IMR-90 (cell line): ENCODE data around the gene SUSD1. TPM values are rescaled to one million over a fixed set of nuclear protein-coding genes. Genes with fewer than 3 reads are reported as not detected.

ENCODE experiments used
- ATAC-seq: fragments of 200-7000 bp; cut with Tn5 transposase; 2 replicates; pipeline ENCODE4 v1.9.1; 2020; ENCODE audit warnings: low read depth, mild to moderate bottlenecking, moderate library complexity
- BruUV-seq: library from RNA; stranded (reverse); fragments of 400-500 nt; replicated peaks from 2 replicates; lab custom pipeline; 2021; lab: Mats Ljungman, UMichigan
- CTCF ChIA-PET: fragments of 300-600 bp; formaldehyde crosslinking; extraction: SDS; loops from one replicate; lab custom pipeline; 2021; ENCODE audit warnings: antibody characterized with exemption; lab: Yijun Ruan, JAX
- POLR2A ChIA-PET: fragments of 300-600 bp; sonication (Branson Sonifier 250); formaldehyde crosslinking; loops from one replicate; lab custom pipeline; 2022; ENCODE audit warnings: antibody characterized with exemption; ENCODE audit not compliant: unreplicated experiment; lab: Charles Lee
- DNase-seq: peaks from one replicate; pipeline ENCODE4 v3.0.0; 2013
- H2AFZ ChIP-seq: replicated peaks from 2 replicates; pipeline ENCODE3; 2013; ENCODE audit warnings: low read length, mild to moderate bottlenecking; ENCODE audit not compliant: poor library complexity
- H2AK5ac ChIP-seq: 2 replicates; pipeline ENCODE4 v1.6.1; 2013; ENCODE audit warnings: low read depth, low read length, inconsistent platforms
- H2AK9ac ChIP-seq: replicated peaks from 2 replicates; pipeline ENCODE3; 2013; ENCODE audit warnings: mild to moderate bottlenecking, low read depth, low read length, moderate library complexity; ENCODE audit not compliant: poor library complexity
- H2BK120ac ChIP-seq: 2 replicates; pipeline ENCODE4 v1.6.1; 2013; ENCODE audit warnings: low read depth, low read length, inconsistent platforms
- H2BK15ac ChIP-seq: 3 replicates; pipeline ENCODE4 v1.6.1; 2013; ENCODE audit warnings: low read depth, low read length, inconsistent platforms
- H2BK20ac ChIP-seq: 2 replicates; pipeline ENCODE4 v1.6.1; 2013; ENCODE audit warnings: low read depth, mild to moderate bottlenecking, inconsistent platforms, low read length, moderate library complexity
- H2BK5ac ChIP-seq: 2 replicates; pipeline ENCODE4 v1.6.1; 2013; ENCODE audit warnings: mild to moderate bottlenecking, low read depth, low read length, inconsistent platforms; ENCODE audit not compliant: poor library complexity, severe bottlenecking
- H3K14ac ChIP-seq: replicated peaks from 2 replicates; pipeline ENCODE4 v1.6.1; 2013; ENCODE audit warnings: low read depth, low read length, inconsistent platforms
- H3K18ac ChIP-seq: 2 replicates; pipeline ENCODE4 v1.6.1; 2013; ENCODE audit warnings: low read depth, low read length, control low read depth
- H3K23ac ChIP-seq: 2 replicates; pipeline ENCODE4 v1.6.1; 2013; ENCODE audit warnings: low read depth, low read length, inconsistent platforms
- H3K27ac ChIP-seq: 2 replicates; pipeline ENCODE4 v1.5.1; 2013; ENCODE audit warnings: mild to moderate bottlenecking, control low read depth, low read length; ENCODE audit not compliant: insufficient read depth
- H3K27me3 ChIP-seq: 2 replicates; pipeline ENCODE4 v1.6.1; 2013; ENCODE audit warnings: low read length; ENCODE audit not compliant: control insufficient read depth, insufficient read depth
- H3K36me3 ChIP-seq: 2 replicates; pipeline ENCODE4 v1.6.1; 2013; ENCODE audit warnings: low read length, mixed read lengths; ENCODE audit not compliant: control insufficient read depth, insufficient read depth
- H3K4ac ChIP-seq: 2 replicates; pipeline ENCODE4 v1.6.1; 2013; ENCODE audit warnings: low read depth, low read length, inconsistent platforms
- H3K4me1 ChIP-seq: 2 replicates; pipeline ENCODE4 v1.6.1; 2013; ENCODE audit warnings: low read length, mixed read lengths; ENCODE audit not compliant: control insufficient read depth, insufficient read depth
- H3K4me2 ChIP-seq: 2 replicates; pipeline ENCODE4 v1.6.1; 2013; ENCODE audit warnings: low read depth, mild to moderate bottlenecking, control low read depth, low read length, moderate library complexity
- H3K4me3 ChIP-seq: 2 replicates; pipeline ENCODE4 v1.5.1; 2013; ENCODE audit warnings: low read depth, mild to moderate bottlenecking, control low read depth, low read length, moderate library complexity; ENCODE audit not compliant: insufficient read depth
- H3K56ac ChIP-seq: 2 replicates; pipeline ENCODE4 v1.6.1; 2013; ENCODE audit warnings: low read length, inconsistent platforms; ENCODE audit not compliant: insufficient read depth; ENCODE audit errors: extremely low read depth
- H3K79me1 ChIP-seq, 2 experiments: 2 replicates each; pipeline ENCODE4 v1.6.1; 2013; ENCODE audit warnings: low read length in 2 of 2, inconsistent platforms in 1 of 2, low read depth in 1 of 2
- H3K9ac ChIP-seq: 2 replicates; pipeline ENCODE4 v1.6.1; 2013; ENCODE audit warnings: low read depth, low read length, control low read depth
- H3K9me1 ChIP-seq: 2 replicates; pipeline ENCODE4 v1.6.1; 2013; ENCODE audit warnings: low read length, inconsistent platforms; ENCODE audit not compliant: insufficient read depth
- H3K9me3 ChIP-seq: 2 replicates; pipeline ENCODE4 v1.6.1; 2013; ENCODE audit warnings: low read length; ENCODE audit not compliant: control insufficient read depth, insufficient read depth
- H4K20me1 ChIP-seq: 2 replicates; pipeline ENCODE4 v1.6.1; 2013; ENCODE audit warnings: low read length, inconsistent platforms; ENCODE audit not compliant: insufficient read depth
- H4K5ac ChIP-seq: 2 replicates; pipeline ENCODE4 v1.6.1; 2013; ENCODE audit warnings: mild to moderate bottlenecking, low read depth, low read length, control low read depth
- H4K8ac ChIP-seq, 2 experiments: 2 replicates each; pipeline ENCODE4 v1.6.1; 2013; ENCODE audit warnings: low read depth in 2 of 2, low read length in 2 of 2, control low read depth in 1 of 2, inconsistent platforms in 1 of 2
- H4K91ac ChIP-seq: 2 replicates; pipeline ENCODE4 v1.6.1; 2013; ENCODE audit warnings: low read depth, low read length, inconsistent platforms; ENCODE audit not compliant: insufficient read depth
- FOS ChIP-seq: fragments of 150-350 bp; IDR thresholded peaks from 2 replicates; pipeline ENCODE4 v1.6.1; 2016; ENCODE audit warnings: low read depth, low read length
- WGBS, 2 experiments: methylation state at CpG; one replicate each; pipeline versions ENCODE4 v1.1.5 to v1.1.7; 2013; ENCODE audit warnings: missing lambda C conversion rate in 2 of 2; ENCODE audit not compliant: insufficient read length in 1 of 2; ENCODE audit errors: extremely low coverage in 2 of 2; 5-methylcytosine and 5-hydroxymethylcytosine counted together
- dilution Hi-C: fragments of 300-500 bp; cut with HindIII; formaldehyde crosslinking; loops from one replicate; pipeline ENCODE4 v1.14.3; 2018; ENCODE audit warnings: low sequenced_read_pairs; ENCODE audit not compliant: unreplicated experiment
- in situ Hi-C: fragments of 300-500 bp; cut with MboI; formaldehyde crosslinking; loops from 3 replicates; pipeline ENCODE4 v1.14.3; 2019; ENCODE audit warnings: low sequenced_read_pairs, inconsistent platforms, mixed read lengths
- intact Hi-C: fragments of 100-400 bp; cut with micrococcal nuclease; formaldehyde crosslinking; loops from 2 replicates; pipeline ENCODE4 v1.10.0; 2022
- polyA plus RNA-seq, 3 experiments: library from polyadenylated mRNA; depleted of rRNA; stranded (reverse); fragments of >200 nt; gene quantifications; 2 replicates each; pipeline ENCODE4 v1.2.3, GENCODE V29; 2012; ENCODE audit warnings: low replicate concordance in 1 of 3
- total RNA-seq: library from RNA; depleted of rRNA; stranded (reverse); fragments of >200 nt; gene quantifications from 2 replicates; pipeline ENCODE4 v1.2.3, GENCODE V29; 2012

Gene SUSD1
- total and polyA plus RNA-seq, 2 of the 4 experiments (the other 2 are of a cell fraction) = 4.0 to 4.7 TPM

DNA sequence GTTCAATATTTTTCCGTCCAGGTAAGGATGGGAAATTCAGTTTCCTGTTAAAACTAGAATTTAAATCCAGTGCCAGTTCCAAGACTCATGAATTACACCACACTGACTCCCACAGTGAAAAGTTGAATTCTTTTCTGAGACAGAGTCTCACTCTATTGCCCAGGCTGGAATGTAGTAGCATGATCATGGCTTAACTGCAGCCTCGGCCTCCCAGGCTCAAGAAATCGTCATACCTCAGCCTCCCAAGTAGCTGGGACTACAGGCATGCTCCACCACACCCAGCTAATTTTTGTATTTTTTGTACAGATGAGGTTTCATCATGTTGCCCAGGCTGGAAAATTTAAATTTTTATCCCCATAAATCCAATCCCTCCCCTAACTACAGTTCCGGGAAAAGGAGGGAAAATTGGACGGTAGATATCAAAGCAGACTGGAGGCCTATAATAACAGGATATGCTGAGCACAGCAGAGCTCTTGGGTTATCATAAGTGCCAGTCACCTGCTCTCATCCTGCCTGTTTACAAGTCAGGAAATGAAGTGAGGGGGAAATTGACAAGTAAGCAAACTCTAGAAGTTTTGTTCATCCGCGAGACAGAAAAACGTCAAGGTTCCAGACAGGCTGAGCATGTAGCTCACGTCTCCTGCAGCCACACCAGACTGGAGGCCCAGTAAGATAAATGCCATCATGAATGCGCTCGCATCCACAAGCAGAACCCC lies 172.8 kb downstream of the SUSD1 start:
- POLR2A ChIA-PET = no interaction called here
- Histone ChIP-seq H3K4ac (peak overlapping the region; percentile 88), H2AFZ (peak overlapping the region; percentile 36)

More for the DNA sequence above, 172.8 kb downstream of the SUSD1 start:
- in situ Hi-C loops (no loop called here), intact Hi-C loops (no loop called here), dilution Hi-C loops (no loop called here)
- peak overlapping the region; percentile 91 for H2BK20ac ChIP-seq
- H4K20me1 ChIP-seq = no peaks in the 10 kb centered on the region
- no peaks in the 10 kb centered on the region for H3K36me3 ChIP-seq
- H3K4me2 ChIP-seq = peak overlapping the region; percentile 29; the same call in 1 of the 2 replicates
- peak overlapping the region; percentile 93 for H4K5ac ChIP-seq
- peak overlapping the region; percentile 98 for H3K18ac ChIP-seq
- peak overlapping the region; percentile 71 for H3K14ac ChIP-seq
- H3K9me3 ChIP-seq = no peaks in the 10 kb centered on the region
- peak overlapping the region; percentile 4; the same call in 1 of the 2 replicates for H3K9ac ChIP-seq
- peak overlapping the region; percentile 84; the same call in 2 of the 3 replicates for H2BK15ac ChIP-seq
- no peaks in the 10 kb centered on the region for H3K27me3 ChIP-seq
- peak overlapping the region; percentile 55 for H3K23ac ChIP-seq
- peak overlapping the region; percentile 60 for H3K27ac ChIP-seq
- DNase-seq (no peak), ATAC-seq (no peak)
- H2AK5ac ChIP-seq = peak overlapping the region; percentile 68
- H3K9me1 ChIP-seq = peaks cover 13% of the 10 kb centered on the region
- BruUV-seq = no TSS peak
- peaks cover 0 to 7% of the 10 kb centered on the region in 2 experiments; a peak in 1 of 4 replicates for H3K79me1 ChIP-seq
- peaks cover 18% of the 10 kb centered on the region for H3K4me1 ChIP-seq
- H3K4me3 ChIP-seq = no peak overlapping the region
- H2BK5ac ChIP-seq = peak overlapping the region; percentile 85
- H4K8ac ChIP-seq = peak overlapping the region; percentile 84 to 88
- TF ChIP-seq FOS = no peak
- CTCF ChIA-PET = interaction anchor here (0.6 to 1.3 kb wide), 2 partner anchors 11 to 62 kb away, joined by 3 to 4 read pairs; no protein-coding TSS in a partner anchor
- peak overlapping the region; percentile 79 for H4K91ac ChIP-seq
- peak overlapping the region; percentile 95 for H2BK120ac ChIP-seq
- H3K56ac ChIP-seq = peak overlapping the region; percentile 70; the same call in 1 of the 2 replicates
- 52% methylated on average over 4 of the region's 11 CpGs; no CpG with 5 or more reads in 1 of the 2 experiments for WGBS, 2 experiments
- H2AK9ac ChIP-seq = no peak overlapping the region
